Stimulated activated CD4-positive, alpha-beta T cell treated with anti-CD3 and anti-CD28 coated beads, Interleukin-12 subunit alpha, Interleukin-12 subunit beta, amount 100 ng/mL, for 24 hours (primary cell): ENCODE results near the gene ANKRD22.

Experiments used
- DNase-seq, 2 experiments: peaks; one replicate each; pipeline ENCODE4 v3.0.0-alpha.2; 2020; ENCODE audit warnings: low read depth in 2 of 2

The ANKRD22 gene

GRCh38 chr10:88835096-88835909 lies 16.3 kb downstream of the ANKRD22 start:
- peak; percentile 67 to 85 for DNase-seq

- no peak for DNase-seq
Measured at GRCh38 chr10:88833723-88834122, 17.9 kb downstream of the ANKRD22 start.

GRCh38 chr10:88833156-88833555 lies 18.5 kb downstream of the ANKRD22 start:
- DNase-seq: no peak

GRCh38 chr10:88832376-88832775 lies 19.3 kb downstream of the ANKRD22 start:
- DNase-seq: no peak

GRCh38 chr10:88831709-88832108 lies 19.9 kb downstream of the ANKRD22 start:
- DNase-seq: no peak

- no peak for DNase-seq
Measured at GRCh38 chr10:88830643-88831268, 20.9 kb downstream of the ANKRD22 start.

GRCh38 chr10:88828310-88828709 lies 23.3 kb downstream of the ANKRD22 start:
- no peak for DNase-seq

GRCh38 chr10:88827671-88828070 lies 24.0 kb downstream of the ANKRD22 start:
- DNase-seq: no peak

GRCh38 chr10:88826388-88826787 lies 25.3 kb downstream of the ANKRD22 start:
- DNase-seq: no peak

- DNase-seq: no peak
Measured at GRCh38 chr10:88820748-88821401, 30.8 kb downstream of the ANKRD22 start.

- no peak for DNase-seq
Measured at GRCh38 chr10:88819290-88819689, 32.4 kb downstream of the ANKRD22 start.

GRCh38 chr10:88813200-88813599 lies 38.4 kb downstream of the ANKRD22 start:
- no peak for DNase-seq

- no peak for DNase-seq
Measured at GRCh38 chr10:88810196-88810961, 41.3 kb downstream of the ANKRD22 start.

- no peak for DNase-seq
Measured at GRCh38 chr10:88809621-88810020, 42.0 kb downstream of the ANKRD22 start.

GRCh38 chr10:88805924-88806323 lies 45.7 kb downstream of the ANKRD22 start:
- no peak for DNase-seq

- DNase-seq: no peak
Measured at GRCh38 chr10:88805361-88805760, 46.3 kb downstream of the ANKRD22 start.

- no peak for DNase-seq
Measured at GRCh38 chr10:88804083-88804812, 47.4 kb downstream of the ANKRD22 start.

GRCh38 chr10:88803641-88804040 lies 48.0 kb downstream of the ANKRD22 start:
- no peak for DNase-seq

- no peak for DNase-seq
Measured at GRCh38 chr10:88802523-88803285, 48.9 kb downstream of the ANKRD22 start, which contains the start of gene LIPM. Gene LIPM, plus strand, starts transcription at chr10:88802730. Its CDS starts 167 bp downstream, at chr10:88802897.
